Measurements from ENCODE around the gene KDM8. TPM values are rescaled to one million over a fixed set of nuclear protein-coding genes. Genes with fewer than 3 reads are reported as not detected.

Gene KDM8
- polyA plus RNA-seq, 1 donor: 10.6 TPM

DNA sequence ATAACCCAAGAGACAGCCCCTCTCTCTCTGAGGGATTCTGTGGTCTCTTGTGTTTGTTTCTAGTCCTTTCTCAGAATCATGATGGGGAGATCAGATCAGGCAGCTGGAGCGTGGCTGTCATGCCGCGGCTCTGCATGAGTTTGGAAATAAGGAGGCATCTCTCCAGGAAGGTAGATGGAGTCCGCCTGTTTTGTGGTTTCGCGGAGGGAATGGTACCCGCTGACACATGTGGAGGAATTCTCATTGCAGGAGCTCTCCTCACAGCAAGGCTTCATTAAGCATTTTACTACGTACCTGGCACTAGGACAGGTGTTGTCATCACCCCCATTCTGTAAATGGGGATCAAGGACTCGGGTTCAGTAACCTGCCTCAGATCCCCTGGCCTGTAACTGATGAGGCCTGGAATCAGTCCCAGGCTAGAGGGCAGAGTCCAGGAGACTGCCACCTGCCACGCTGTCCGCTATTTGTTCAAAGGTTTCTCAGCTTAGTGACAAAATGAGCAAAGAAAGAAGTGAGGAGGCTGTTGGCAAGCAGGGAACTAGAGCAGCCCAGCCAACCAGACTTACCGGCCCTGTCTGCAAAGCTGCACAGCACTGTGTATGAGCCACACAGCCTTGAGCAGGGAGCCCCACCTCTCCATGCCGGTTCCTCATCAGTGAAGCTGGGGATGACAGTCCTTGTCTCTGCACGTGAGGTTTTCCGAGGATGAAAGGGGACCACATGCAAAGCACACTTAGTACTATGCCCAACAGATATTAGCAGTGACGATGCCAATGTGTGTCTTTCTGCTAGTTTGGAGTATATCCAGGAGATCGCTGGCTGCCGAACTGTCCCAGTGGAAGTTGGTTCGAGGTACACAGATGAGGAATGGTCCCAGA is 11.0 kb downstream of the KDM8 start:
- DNase-seq: no peak

DNA sequence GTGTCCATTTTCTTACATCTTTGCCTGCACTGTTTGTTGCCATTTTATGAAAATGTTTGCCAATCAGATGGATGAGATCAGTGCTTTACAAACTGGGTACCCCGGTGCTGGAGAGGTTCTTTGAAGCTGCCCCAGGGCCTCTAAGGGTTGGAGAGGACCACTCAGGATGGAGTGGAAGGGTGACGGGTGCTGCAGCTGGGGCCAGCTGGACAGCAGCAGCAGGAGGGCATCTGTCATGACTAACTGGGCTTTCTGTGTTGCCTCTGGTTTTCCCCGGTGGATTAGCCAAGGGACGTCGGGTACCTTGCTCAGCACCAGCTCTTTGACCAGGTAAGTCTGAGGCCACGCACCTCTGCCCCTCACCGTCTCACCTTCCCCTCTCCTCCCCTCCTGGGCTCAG is 12.3 kb downstream of the KDM8 start:
- no peak for DNase-seq

GRCh38 chr16:27216297-27216885 is 13.1 kb downstream of the KDM8 start:
- DNase-seq: no peak

- DNase-seq: peak; percentile 84
These were observed 13.9 kb downstream of the KDM8 start for GRCh38 chr16:27217256-27217655.

GRCh38 chr16:27218756-27219155 is 15.4 kb downstream of the KDM8 start:
- no peak for DNase-seq

DNA sequence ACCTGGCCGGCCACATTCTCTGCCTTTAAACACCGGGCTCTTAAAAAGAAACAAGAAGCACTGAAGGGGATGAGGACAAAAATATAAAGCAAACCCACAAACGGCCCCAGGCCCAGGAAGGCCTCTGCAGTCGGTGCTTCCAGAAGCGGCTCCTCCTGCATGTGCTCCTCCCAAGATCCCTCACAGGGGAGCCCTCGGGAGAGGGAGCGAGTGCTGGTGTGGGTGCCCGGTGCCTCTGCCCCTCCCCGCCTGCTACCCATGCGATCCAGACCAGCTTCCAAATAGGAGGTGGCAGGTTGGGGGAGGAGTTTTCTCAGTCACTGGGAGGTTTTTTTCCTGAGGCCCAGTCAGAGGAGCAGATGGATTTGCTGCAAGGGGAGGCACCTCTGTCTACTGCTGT is 15.8 kb downstream of the KDM8 start:
- DNase-seq: no peak

DNA sequence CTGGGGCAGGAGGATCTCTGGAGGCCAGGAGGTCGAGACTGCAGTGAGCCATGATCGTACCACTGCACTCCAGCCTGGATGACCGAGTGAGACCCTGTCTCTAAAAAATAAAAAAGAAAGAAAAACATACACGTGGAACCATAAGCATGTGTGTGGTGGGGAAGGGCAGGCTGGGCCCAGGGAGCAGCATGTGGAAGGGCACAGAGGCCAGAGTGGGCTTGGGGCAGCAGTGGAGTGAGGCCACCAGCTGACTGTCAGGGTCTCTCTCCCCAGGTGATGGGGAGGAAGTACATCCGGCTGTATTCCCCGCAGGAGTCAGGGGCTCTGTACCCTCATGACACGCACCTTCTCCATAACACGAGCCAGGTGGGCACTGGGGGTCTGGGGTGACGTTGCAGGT is 16.8 kb downstream of the KDM8 start:
- no peak for DNase-seq

- DNase-seq: no peak
These were observed 17.2 kb downstream of the KDM8 start for GRCh38 chr16:27220527-27220926.

DNA sequence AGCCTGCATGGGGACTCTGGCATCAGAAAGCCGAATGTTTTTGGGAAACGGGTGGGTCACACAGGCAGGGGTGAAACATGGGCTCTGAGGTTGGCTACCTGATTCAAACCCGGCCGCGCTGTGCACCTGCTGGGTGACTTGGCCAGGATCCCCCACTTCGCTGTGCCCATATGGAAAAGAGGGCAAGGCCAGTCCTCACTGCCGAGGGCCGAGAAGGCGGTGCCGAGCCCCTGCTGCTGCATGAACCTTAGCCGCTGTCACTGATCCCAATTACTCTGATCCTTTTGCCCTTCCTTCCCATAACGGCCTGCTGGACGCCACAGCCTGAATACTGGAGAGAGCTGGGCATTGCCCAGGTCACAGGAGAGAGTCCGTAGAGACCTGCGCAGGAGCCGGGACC is 17.7 kb downstream of the KDM8 start:
- DNase-seq: no peak

DNA sequence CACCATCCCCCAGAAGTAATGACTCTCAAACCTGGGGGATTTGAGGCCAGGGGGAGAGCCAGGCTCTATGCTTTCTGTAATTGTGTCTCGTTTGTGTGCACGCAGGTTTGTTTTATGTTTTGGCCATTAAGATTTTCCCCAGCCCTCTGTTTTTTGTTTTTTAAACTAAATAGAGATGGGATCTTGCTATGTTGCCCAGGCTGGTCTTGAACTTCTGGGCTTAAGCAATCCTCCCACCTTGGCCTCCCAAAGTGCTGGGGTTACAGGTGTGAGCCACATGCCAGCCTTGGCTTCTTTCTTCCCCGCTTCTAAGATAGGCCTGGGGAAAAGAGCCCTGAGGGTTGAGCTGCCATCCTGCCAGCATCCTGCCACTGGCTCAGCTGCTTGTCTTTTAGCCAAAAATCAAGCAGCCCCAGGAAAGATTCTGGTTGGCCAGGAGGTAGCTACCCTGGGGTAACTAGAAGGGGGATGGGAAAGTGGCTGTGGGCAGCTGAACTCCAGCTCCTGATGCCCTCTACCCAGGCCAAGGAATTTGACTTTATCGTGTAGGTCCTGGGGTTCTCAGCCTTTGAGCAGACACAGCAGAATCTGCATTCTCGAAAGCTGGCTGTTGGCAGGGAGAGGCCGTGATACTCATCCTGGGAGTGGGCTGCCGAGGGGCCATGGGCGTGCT is 18.4 kb downstream of the KDM8 start:
- no peak for DNase-seq

GRCh38 chr16:27222249-27223225 is 19.2 kb downstream of the KDM8 start:
- peak; percentile 45 for DNase-seq

GRCh38 chr16:27223226-27223610 is 19.9 kb downstream of the KDM8 start:
- DNase-seq: no peak

- no peak for DNase-seq
These were observed 20.4 kb downstream of the KDM8 start for GRCh38 chr16:27223701-27224100.

DNA sequence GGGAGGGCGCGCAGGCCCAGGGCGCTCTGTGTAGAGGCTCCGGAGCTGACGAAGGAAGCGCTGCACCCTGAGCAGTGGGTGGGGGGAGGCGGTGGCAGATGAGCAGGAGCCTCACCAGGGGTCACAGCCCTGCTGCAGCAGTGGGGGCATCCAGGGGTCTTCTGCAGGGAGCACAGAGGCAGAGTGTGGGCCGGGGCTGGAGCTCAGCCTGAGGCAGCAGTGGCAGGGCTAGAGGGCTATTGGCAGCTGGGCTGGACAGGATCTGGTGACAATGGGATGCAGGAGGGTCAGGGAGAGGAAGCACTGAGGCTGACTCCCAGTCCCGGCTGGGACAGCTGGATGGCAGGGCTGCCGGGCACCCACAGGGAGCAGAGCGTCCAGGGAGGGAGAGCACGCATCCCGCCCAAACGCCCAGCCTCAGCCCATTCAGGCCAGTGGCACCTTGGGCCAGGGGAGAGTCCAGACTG is 21.0 kb downstream of the KDM8 start:
- no peak for DNase-seq

DNA sequence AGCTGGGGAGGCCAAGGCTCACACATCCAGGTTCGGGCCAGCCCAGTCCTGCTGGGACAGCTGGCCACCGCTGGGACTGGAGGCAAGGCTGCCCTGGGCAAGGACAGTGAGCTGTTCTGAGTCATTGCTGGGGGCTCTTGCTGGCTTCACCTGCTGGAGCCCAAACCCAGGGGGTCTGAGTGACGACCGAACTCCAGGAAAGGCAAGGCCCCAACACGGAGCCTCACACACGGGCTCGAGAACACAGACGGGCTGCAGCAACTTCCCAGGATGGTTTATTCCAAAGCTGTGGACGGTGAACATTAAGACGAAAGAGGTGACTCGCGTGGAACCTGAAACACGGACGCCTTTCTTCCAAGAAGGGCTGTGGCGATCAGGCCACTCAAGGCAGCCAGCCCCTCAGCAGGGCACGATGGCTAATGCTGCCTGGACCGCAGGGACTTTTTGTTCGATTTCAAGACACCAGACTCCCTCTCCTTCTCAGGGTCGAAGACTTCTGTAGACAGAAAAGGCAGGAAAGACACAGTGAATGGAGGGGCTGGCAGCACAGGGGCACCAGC is 21.5 kb downstream of the KDM8 start:
- DNase-seq: no peak

- DNase-seq: no peak
These were observed 22.4 kb downstream of the KDM8 start for GRCh38 chr16:27225536-27226360.

DNA sequence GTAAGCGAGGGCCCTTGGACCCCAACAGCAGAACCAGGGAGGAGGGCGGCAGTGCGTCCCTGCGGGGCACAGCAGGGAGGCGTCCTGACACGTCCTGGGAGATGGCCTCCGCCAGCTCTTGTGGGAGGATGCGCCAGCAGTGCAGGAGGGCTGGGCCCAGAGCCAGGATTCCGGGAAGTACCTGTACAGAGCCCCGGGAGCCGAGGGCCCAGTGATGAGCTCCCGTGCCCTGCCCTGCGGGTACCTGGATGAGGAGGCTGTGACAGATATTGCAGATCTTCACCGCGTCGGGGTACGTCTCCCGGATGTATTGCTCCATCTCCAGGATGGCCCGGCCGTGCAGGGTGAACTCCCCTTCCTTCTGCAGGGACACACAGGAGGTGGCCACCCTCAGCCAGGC is 23.1 kb downstream of the KDM8 start:
- DNase-seq: no peak

GRCh38 chr16:27226976-27227705 is 23.8 kb downstream of the KDM8 start:
- DNase-seq: no peak

DNA sequence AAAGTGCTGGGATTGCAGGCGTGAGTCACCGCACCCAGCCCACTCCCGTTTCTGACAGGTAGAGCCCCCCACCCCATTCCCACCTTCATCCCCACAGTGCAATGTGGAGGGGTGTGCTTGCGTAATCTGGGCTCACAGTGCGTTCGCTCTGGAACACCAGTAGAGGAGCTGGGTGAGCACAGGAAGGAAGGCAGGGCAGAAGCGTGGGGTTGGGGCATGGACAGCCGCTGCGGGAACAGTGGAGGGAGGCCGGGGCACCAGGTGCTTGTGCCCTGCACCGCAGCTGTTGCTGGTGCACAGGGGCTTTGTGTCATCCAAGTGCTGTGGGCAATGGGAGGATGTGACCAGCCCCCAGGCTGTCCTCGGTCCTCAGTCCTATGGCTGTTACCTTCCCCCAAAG is 24.7 kb downstream of the KDM8 start:
- no peak for DNase-seq

All from left kidney (tissue), 2 donors.